K562 (cell line): Measurements from ENCODE around the gene CCDC172. TPM values are rescaled to one million over a fixed set of nuclear protein-coding genes. Genes with fewer than 3 reads are reported as not detected.

ENCODE experiments used
- ATAC-seq: fragments of 200-7000 bp; cut with Tn5 transposase; 3 replicates; pipeline ENCODE4 v1.9.1; 2020; ENCODE audit warnings: moderate library complexity
- BruUV-seq: library from RNA; stranded (reverse); fragments of 400-500 nt; replicated peaks from 2 replicates; lab custom pipeline; 2021; lab: Mats Ljungman, UMichigan
- CTCF ChIA-PET: fragments of 300-600 bp; formaldehyde crosslinking; extraction: SDS; loops from one replicate; lab custom pipeline; 2021; ENCODE audit warnings: low intra/inter-chr PET ratio; lab: Yijun Ruan, JAX
- POLR2A ChIA-PET: fragments of 300-600, 350-650 bp; sonication (Branson Sonifier 250); formaldehyde crosslinking; extraction: SDS; loops from one replicate; lab custom pipeline; 2021; ENCODE audit warnings: antibody characterized with exemption, inconsistent platforms; lab: Yijun Ruan, JAX
- DNase-seq, 4 experiments: peaks; one replicate each; pipeline versions ENCODE4 v3.0.0 to v3.0.0-alpha.2; 2011 to 2018; ENCODE audit warnings: low spot score in 3 of 4, mixed read lengths in 3 of 4; ENCODE audit errors: extremely low read depth in 1 of 4
- FAIRE-seq: peaks from 2 replicates; lab custom pipeline; 2011; peaks lifted over from hg19 to GRCh38; lab: Jason Lieb, UNC
- H2AFZ ChIP-seq: 2 replicates; pipeline ENCODE4 v1.6.0; 2011; ENCODE audit warnings: low read depth, low read length, control low read depth, inconsistent platforms
- H3K27ac ChIP-seq: fragments of 200-600 bp; 3 replicates; pipeline ENCODE4 v1.8.0; 2011; ENCODE audit warnings: low read depth, mild to moderate bottlenecking, control low read depth, inconsistent platforms, low read length, moderate library complexity, mixed read lengths; ENCODE audit errors: extremely low read depth
- H3K27me3 ChIP-seq, 2 experiments: fragments of 300-600 bp in 1 of 2; 2 replicates in 1 of 2; 3 replicates in 1 of 2; pipeline versions ENCODE4 v1.6.0 to v1.8.0; 2011; ENCODE audit warnings: inconsistent platforms in 2 of 2, low read length in 2 of 2, mild to moderate bottlenecking in 1 of 2, mixed read lengths in 1 of 2, moderate library complexity in 1 of 2; ENCODE audit not compliant: control insufficient read depth in 2 of 2, insufficient read depth in 2 of 2
- H3K36me3 ChIP-seq: fragments of 300-600 bp; 3 replicates; pipeline ENCODE4 v1.8.0; 2011; ENCODE audit warnings: mild to moderate bottlenecking, low read length, inconsistent platforms; ENCODE audit not compliant: control insufficient read depth, insufficient read depth
- H3K4me1 ChIP-seq, 2 experiments: fragments of 200-600 bp in 1 of 2; replicated peaks in 1 of 2; 2 replicates in 1 of 2; 3 replicates in 1 of 2; pipeline versions ENCODE4 v1.5.1 to v1.8.0; 2011; ENCODE audit warnings: inconsistent platforms in 2 of 2, low read length in 2 of 2, mild to moderate bottlenecking in 1 of 2, mixed read lengths in 1 of 2, moderate library complexity in 1 of 2; ENCODE audit not compliant: control insufficient read depth in 2 of 2, insufficient read depth in 2 of 2
- H3K4me2 ChIP-seq: 2 replicates; pipeline ENCODE4 v1.6.1; 2011; ENCODE audit warnings: low read length, control low read depth, inconsistent platforms, mixed read lengths; ENCODE audit not compliant: insufficient read depth
- H3K4me3 ChIP-seq: fragments of 200-600 bp; sonication (generic), shearing (Covaris generic); 2 replicates; pipeline ENCODE4 v1.5.1; 2016; ENCODE audit warnings: control low read depth, inconsistent platforms
- H3K79me2 ChIP-seq: fragments of 200-600 bp; 3 replicates; pipeline ENCODE4 v1.8.0; 2011; ENCODE audit warnings: low read length, inconsistent platforms; ENCODE audit not compliant: control insufficient read depth, insufficient read depth
- H3K9ac ChIP-seq, 2 experiments: 2 replicates each; pipeline versions ENCODE4 v1.6.0 to v1.6.1; 2011; ENCODE audit warnings: low read depth in 2 of 2, low read length in 2 of 2, control low read depth in 1 of 2, inconsistent platforms in 1 of 2, mild to moderate bottlenecking in 1 of 2, mixed read lengths in 1 of 2; ENCODE audit not compliant: insufficient read depth in 1 of 2
- H3K9me1 ChIP-seq: one replicate; pipeline ENCODE4 v1.6.0; 2011; ENCODE audit warnings: inconsistent platforms, mild to moderate bottlenecking, low read length, moderate library complexity; ENCODE audit not compliant: control insufficient read depth, insufficient read depth
- H3K9me3 ChIP-seq: replicated peaks from 2 replicates; pipeline ENCODE4 v1.5.1; 2011; ENCODE audit warnings: low read depth, low read length, inconsistent platforms; ENCODE audit not compliant: control insufficient read depth, insufficient read depth
- H4K20me1 ChIP-seq: replicated peaks from 2 replicates; pipeline ENCODE4 v1.6.1; 2011; ENCODE audit warnings: low read length, inconsistent platforms, mixed read lengths; ENCODE audit not compliant: control insufficient read depth, insufficient read depth
- CHD1 ChIP-seq: fragments of 200-600 bp; sonication (generic); IDR thresholded peaks from one replicate; pipeline ENCODE4 v1.6.1; 2012; ENCODE audit warnings: mild to moderate bottlenecking, moderate library complexity, low read length, inconsistent platforms
- DIDO1 ChIP-seq: fragments of 450-650 bp; IDR thresholded peaks from 2 replicates; pipeline ENCODE4 v1.6.1; 2016; ENCODE audit warnings: low read depth, missing biosample characterization, missing genetic modification characterization
- EP300 ChIP-seq: IDR thresholded peaks from 2 replicates; pipeline ENCODE4 v1.6.1; 2012; ENCODE audit warnings: low read length, improper control_type of control experiment
- NFXL1 ChIP-seq: fragments of 450-650 bp; formaldehyde crosslinking; IDR thresholded peaks from 2 replicates; pipeline ENCODE4 v1.4.0; 2021; ENCODE audit warnings: mild to moderate bottlenecking
- OTX1 ChIP-seq: fragments of 450-650 bp; formaldehyde crosslinking; IDR thresholded peaks from 2 replicates; pipeline ENCODE4 v1.4.0; 2022; ENCODE audit warnings: mild to moderate bottlenecking
- POLR2H ChIP-seq: IDR thresholded peaks from 2 replicates; pipeline ENCODE4 v1.6.1; 2016; ENCODE audit warnings: missing genetic modification characterization, low read depth, mild to moderate bottlenecking, control low read depth, missing compliant biosample characterization, moderate library complexity
- SAP30 ChIP-seq: fragments of 200-600 bp; sonication (generic); IDR thresholded peaks from 2 replicates; pipeline ENCODE4 v1.6.1; 2012; ENCODE audit warnings: borderline replicate concordance, low read depth, mild to moderate bottlenecking, moderate library complexity, low read length, control low read depth, inconsistent platforms; ENCODE audit not compliant: insufficient read depth, poor library complexity, severe bottlenecking
- SMARCA5 ChIP-seq: fragments of 450-650 bp; IDR thresholded peaks from 2 replicates; pipeline ENCODE4 v1.6.1; 2016
- SREBF2 ChIP-seq: sonication (generic); formaldehyde crosslinking; IDR thresholded peaks from 2 replicates; pipeline ENCODE4 v1.4.0; 2020; ENCODE audit warnings: mild to moderate bottlenecking, missing genetic modification reagents
- ZBTB5 ChIP-seq: fragments of 450-650 bp; IDR thresholded peaks from 2 replicates; pipeline ENCODE4 v1.6.1; 2017; ENCODE audit warnings: antibody characterized with exemption
- ZBTB8A ChIP-seq: fragments of 450-650 bp; IDR thresholded peaks from 2 replicates; pipeline ENCODE4 v1.6.1; 2018; ENCODE audit warnings: mild to moderate bottlenecking, moderate library complexity; ENCODE audit not compliant: partially characterized antibody
- ZNF277 ChIP-seq: fragments of 250-450 bp; sonication (Bioruptor Pico); IDR thresholded peaks from 2 replicates; pipeline ENCODE4 v1.8.0; 2022; ENCODE audit warnings: inconsistent platforms, mild to moderate bottlenecking, moderate library complexity, borderline replicate concordance
- WGBS: fragments of 100-300 bp; shearing (Covaris generic); methylation state at CpG from one replicate; pipeline ENCODE4 v1.1.6; 2016; ENCODE audit warnings: low coverage, mixed read lengths; ENCODE audit not compliant: insufficient coverage; ENCODE audit errors: missing lambda C conversion rate; 5-methylcytosine and 5-hydroxymethylcytosine counted together
- in situ Hi-C: fragments of 300-500 bp; cut with MboI; formaldehyde crosslinking; loops from 4 replicates; pipeline ENCODE4 v1.15.0; 2018; ENCODE audit warnings: inconsistent platforms, mixed read lengths
- intact Hi-C: fragments of 100-400 bp; cut with micrococcal nuclease; formaldehyde crosslinking; loops from 2 replicates; pipeline ENCODE4 v1.14.2; 2022
- polyA plus RNA-seq, 8 experiments: library from polyadenylated mRNA; depleted of rRNA in 4 of 8; stranded (reverse) in 5 of 8; unstranded in 3 of 8; fragments of >200 nt; fragmentation: Nextera tagmentation in 2 of 8; fragmentation: Illumina TruSeq in 1 of 8; extraction: Ambion mirVana in 2 of 8; extraction: Trizol in 1 of 8; gene quantifications; 2 replicates each; pipeline versions ENCODE4 v1.2.1 to v1.2.3, GENCODE V29; 2011 to 2014; ENCODE audit warnings: inconsistent platforms in 1 of 8, missing spikeins in 1 of 8
- total RNA-seq, 7 experiments: library from RNA; depleted of rRNA in 6 of 7; stranded (reverse); fragments of >200 nt in 6 of 7; fragmentation: Illumina TruSeq in 2 of 7; extraction: Trizol in 2 of 7; gene quantifications; 2 replicates each; pipeline versions ENCODE4 v1.2.1 to v1.2.3, GENCODE V29; 2011 to 2021; ENCODE audit warnings: low replicate concordance in 1 of 7
- TF ChIP-seq, protein P1 (sequence below): fragments of 150-350 bp; conservative IDR thresholded peaks from 2 replicates; pipeline ENCODE4 v1.6.1; 2014; ENCODE audit warnings: low read length

The CCDC172 gene
- total and polyA plus RNA-seq, 9 of the 15 experiments (the other 6 are each of a cell fraction or from before 2014, with no cell fraction given) = not detected

- BruUV-seq = no TSS peak
- Histone ChIP-seq H3K36me3 (no peaks in the 10 kb centered on the region), H3K27me3 (no peaks in the 10 kb centered on the region), H2AFZ (no peak overlapping the region), H3K9me3 (no peaks in the 10 kb centered on the region), H4K20me1 (no peaks in the 10 kb centered on the region), H3K9ac (no peak overlapping the region), H3K4me3 (no peak overlapping the region), H3K27ac (no peak overlapping the region), H3K79me2 (no peaks in the 10 kb centered on the region), H3K9me1 (no peaks in the 10 kb centered on the region), H3K4me2 (no peak overlapping the region), H3K4me1 (no peaks in the 10 kb centered on the region)
- 4% methylated on average over 7 of the region's 7 CpGs for WGBS
- TF ChIP-seq OTX1 (CRISPR knock-in tag) (no peak), POLR2H (tag) (no peak), DIDO1 (tag) (no peak), SMARCA5 (no peak), ZBTB5 (no peak), CHD1 (no peak), ZNF277 (no peak), ZBTB8A (no peak), NFXL1 (CRISPR knock-in tag) (no peak), EP300 (no peak), SREBF2 (CRISPR knock-in tag) (no peak), SAP30 (no peak)
- TF ChIP-seq, protein P1, sequence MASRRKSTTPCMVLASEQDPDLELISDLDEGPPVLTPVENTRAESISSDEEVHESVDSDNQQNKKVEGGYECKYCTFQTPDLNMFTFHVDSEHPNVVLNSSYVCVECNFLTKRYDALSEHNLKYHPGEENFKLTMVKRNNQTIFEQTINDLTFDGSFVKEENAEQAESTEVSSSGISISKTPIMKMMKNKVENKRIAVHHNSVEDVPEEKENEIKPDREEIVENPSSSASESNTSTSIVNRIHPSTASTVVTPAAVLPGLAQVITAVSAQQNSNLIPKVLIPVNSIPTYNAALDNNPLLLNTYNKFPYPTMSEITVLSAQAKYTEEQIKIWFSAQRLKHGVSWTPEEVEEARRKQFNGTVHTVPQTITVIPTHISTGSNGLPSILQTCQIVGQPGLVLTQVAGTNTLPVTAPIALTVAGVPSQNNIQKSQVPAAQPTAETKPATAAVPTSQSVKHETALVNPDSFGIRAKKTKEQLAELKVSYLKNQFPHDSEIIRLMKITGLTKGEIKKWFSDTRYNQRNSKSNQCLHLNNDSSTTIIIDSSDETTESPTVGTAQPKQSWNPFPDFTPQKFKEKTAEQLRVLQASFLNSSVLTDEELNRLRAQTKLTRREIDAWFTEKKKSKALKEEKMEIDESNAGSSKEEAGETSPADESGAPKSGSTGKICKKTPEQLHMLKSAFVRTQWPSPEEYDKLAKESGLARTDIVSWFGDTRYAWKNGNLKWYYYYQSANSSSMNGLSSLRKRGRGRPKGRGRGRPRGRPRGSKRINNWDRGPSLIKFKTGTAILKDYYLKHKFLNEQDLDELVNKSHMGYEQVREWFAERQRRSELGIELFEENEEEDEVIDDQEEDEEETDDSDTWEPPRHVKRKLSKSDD = no peak
- CTCF ChIA-PET = no interaction called here
- POLR2A ChIA-PET = no interaction called here
- ATAC-seq = no peak
- no peak for FAIRE-seq
- DNase-seq = no peak
- in situ Hi-C loops (no loop called here), intact Hi-C loops (no loop called here)
These were observed 84.5 kb downstream of the CCDC172 start for GRCh38 chr10:116408719-116409118.
